Measurements from ENCODE around the gene TNNI2. TPM values are rescaled to one million over a fixed set of nuclear protein-coding genes. Genes with fewer than 3 reads are reported as not detected.

TNNI2 gene
- 1.7 and 3.9 TPM in 2 replicates for total RNA-seq (ENCODE audit: low replicate concordance)
- long read RNA-seq, partial matches to known transcripts = 0 of 1 reads
- long read RNA-seq, other reads (novel, unspliced or antisense) = 1 of 1 reads

GRCh38 chr11:1838426-1839144 is at the start of gene TNNI2:
Gene TNNI2 (plus strand): TSS chr11:1838981. CDS start chr11:1839697, 716 bp downstream.
- H3K27ac Mint-ChIP-seq = no peak within 1 kb of the TSS
- DNase-seq (ENCODE audit: extremely low spot score, unreplicated experiment) = no peak
- TF ChIP-seq CTCF (conservative IDR thresholded peaks at IDR 0.05) = no peak
- H3K4me1 Mint-ChIP-seq (ENCODE audit: unreplicated experiment) = peaks cover 4% of the 10 kb centered on the region
- H3K36me3 Mint-ChIP-seq = no peaks in the 10 kb centered on the region
- no peaks in the 10 kb centered on the region for H3K9me3 Mint-ChIP-seq
- no peaks in the 10 kb centered on the region for H3K27me3 Mint-ChIP-seq
- H3K4me3 Mint-ChIP-seq = no peak within 1 kb of the TSS

- Mint-ChIP-seq H3K4me3 (no peak overlapping the region), H3K4me1 (ENCODE audit: unreplicated experiment) (peaks cover 8% of the 10 kb centered on the region), H3K27ac (no peak overlapping the region), H3K36me3 (no peaks in the 10 kb centered on the region), H3K9me3 (no peaks in the 10 kb centered on the region), H3K27me3 (peaks cover 36% of the 10 kb centered on the region)
- DNase-seq (ENCODE audit: extremely low spot score, unreplicated experiment) = no peak
- TF ChIP-seq CTCF (conservative IDR thresholded peaks at IDR 0.05) = no peak
Measured at GRCh38 chr11:1791912-1792311, 46.9 kb upstream of the TNNI2 start.

GRCh38 chr11:1792461-1792860 is 46.3 kb upstream of the TNNI2 start:
- Mint-ChIP-seq H3K27me3 (peaks cover 36% of the 10 kb centered on the region), H3K9me3 (no peaks in the 10 kb centered on the region), H3K4me1 (ENCODE audit: unreplicated experiment) (peaks cover 8% of the 10 kb centered on the region), H3K36me3 (no peaks in the 10 kb centered on the region), H3K27ac (no peak overlapping the region), H3K4me3 (no peak overlapping the region)
- no peak for TF ChIP-seq CTCF (conservative IDR thresholded peaks at IDR 0.05)
- DNase-seq (ENCODE audit: extremely low spot score, unreplicated experiment) = no peak

- Mint-ChIP-seq H3K36me3 (no peaks in the 10 kb centered on the region), H3K4me3 (no peak overlapping the region), H3K27ac (no peak overlapping the region), H3K27me3 (peaks cover 36% of the 10 kb centered on the region), H3K9me3 (no peaks in the 10 kb centered on the region), H3K4me1 (ENCODE audit: unreplicated experiment) (peaks cover 8% of the 10 kb centered on the region)
- no peak for DNase-seq (ENCODE audit: extremely low spot score, unreplicated experiment)
- TF ChIP-seq CTCF (conservative IDR thresholded peaks at IDR 0.05) = no peak
Measured at GRCh38 chr11:1793081-1793480, 45.7 kb upstream of the TNNI2 start.

- H3K36me3 Mint-ChIP-seq = no peaks in the 10 kb centered on the region
- H3K4me3 Mint-ChIP-seq = peak overlapping the region; percentile 10
- peaks cover 39% of the 10 kb centered on the region for H3K27me3 Mint-ChIP-seq
- H3K4me1 Mint-ChIP-seq (ENCODE audit: unreplicated experiment) = peaks cover 8% of the 10 kb centered on the region
- peak overlapping the region; percentile 86 for H3K27ac Mint-ChIP-seq
- no peak for TF ChIP-seq CTCF (conservative IDR thresholded peaks at IDR 0.05)
- no peak for DNase-seq (ENCODE audit: extremely low spot score, unreplicated experiment)
- H3K9me3 Mint-ChIP-seq = no peaks in the 10 kb centered on the region
Measured at GRCh38 chr11:1796413-1797011, 42.3 kb upstream of the TNNI2 start.
